Mesothelial cell of epicardium (in vitro differentiated cells): Measurements from ENCODE around the gene C19orf85. TPM values are rescaled to one million over a fixed set of nuclear protein-coding genes. Genes with fewer than 3 reads are reported as not detected.

Experiments
- DNase-seq, 2 experiments: peaks; one replicate each; pipeline ENCODE4 v3.0.0; 2021; ENCODE audit warnings: low spot score in 2 of 2; ENCODE audit not compliant: unreplicated experiment in 2 of 2
- H3K27ac Mint-ChIP-seq: 2 replicates; pipeline ENCODE4 v1.8.0; 2021; ENCODE audit warnings: mixed read lengths
- H3K27me3 Mint-ChIP-seq: 2 replicates; pipeline ENCODE4 v1.8.0; 2021; ENCODE audit warnings: low read depth, mixed read lengths
- H3K36me3 Mint-ChIP-seq: 2 replicates; pipeline ENCODE4 v1.8.0; 2021; ENCODE audit warnings: mixed read lengths
- H3K4me1 Mint-ChIP-seq: 2 replicates; pipeline ENCODE4 v1.8.0; 2021; ENCODE audit warnings: mixed read lengths
- H3K4me3 Mint-ChIP-seq: 2 replicates; pipeline ENCODE4 v1.8.0; 2021; ENCODE audit warnings: mild to moderate bottlenecking, moderate library complexity, mixed read lengths
- H3K9me3 Mint-ChIP-seq: 2 replicates; pipeline ENCODE4 v1.8.0; 2021; ENCODE audit warnings: mixed read lengths
- total RNA-seq: library from RNA; stranded (reverse); gene quantifications from 3 replicates; pipeline ENCODE4 v1.2.1, GENCODE V29; 2021
- TF ChIP-seq, protein P1 (sequence below): fragments of 200-600 bp; sonication (generic); IDR thresholded peaks from one replicate; pipeline ENCODE4 v1.5.0; 2021; ENCODE audit warnings: antibody characterized with exemption; ENCODE audit not compliant: unreplicated experiment

Gene C19orf85
- total RNA-seq, 1 donor from 2014 or later = not detected

DNA sequence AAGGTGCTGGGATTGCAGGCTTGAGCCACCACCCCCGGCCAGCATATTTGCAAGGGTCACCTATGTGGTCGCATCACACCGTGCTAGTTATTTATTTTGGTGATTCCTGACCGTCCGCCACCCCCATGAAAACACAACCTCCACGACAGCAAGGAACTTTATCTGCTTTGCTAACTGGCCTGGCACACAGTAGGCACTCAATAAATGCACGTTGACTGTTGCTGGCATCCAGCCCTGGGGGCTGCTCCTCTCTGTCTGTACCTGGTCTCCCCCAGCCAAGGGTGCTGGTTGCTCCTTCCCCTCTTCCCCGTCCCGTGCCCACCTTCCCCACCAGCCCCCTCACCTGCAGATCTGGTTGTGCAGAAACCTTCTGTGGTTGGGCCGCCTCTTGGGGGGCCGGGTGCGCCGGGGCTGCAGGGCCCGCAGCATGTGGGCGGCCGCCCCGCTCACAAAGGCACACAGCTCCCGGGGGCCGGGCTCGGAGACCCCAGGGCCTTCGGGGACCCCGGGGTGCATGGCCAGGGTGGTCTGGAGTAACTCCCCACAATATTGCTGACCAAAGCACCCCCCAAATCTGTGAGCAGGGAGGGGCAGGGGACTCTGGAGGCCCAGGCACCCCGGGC, 401 bp downstream of the C19orf85 start:
- peaks cover 28% of the 10 kb centered on the region for H3K4me1 Mint-ChIP-seq
- H3K27me3 Mint-ChIP-seq = peaks cover 46% of the 10 kb centered on the region
- no peak for DNase-seq
- H3K27ac Mint-ChIP-seq = no peak overlapping the region
- H3K36me3 Mint-ChIP-seq = no peaks in the 10 kb centered on the region
- H3K4me3 Mint-ChIP-seq = no peak overlapping the region
- no peaks in the 10 kb centered on the region for H3K9me3 Mint-ChIP-seq
- TF ChIP-seq, protein P1, sequence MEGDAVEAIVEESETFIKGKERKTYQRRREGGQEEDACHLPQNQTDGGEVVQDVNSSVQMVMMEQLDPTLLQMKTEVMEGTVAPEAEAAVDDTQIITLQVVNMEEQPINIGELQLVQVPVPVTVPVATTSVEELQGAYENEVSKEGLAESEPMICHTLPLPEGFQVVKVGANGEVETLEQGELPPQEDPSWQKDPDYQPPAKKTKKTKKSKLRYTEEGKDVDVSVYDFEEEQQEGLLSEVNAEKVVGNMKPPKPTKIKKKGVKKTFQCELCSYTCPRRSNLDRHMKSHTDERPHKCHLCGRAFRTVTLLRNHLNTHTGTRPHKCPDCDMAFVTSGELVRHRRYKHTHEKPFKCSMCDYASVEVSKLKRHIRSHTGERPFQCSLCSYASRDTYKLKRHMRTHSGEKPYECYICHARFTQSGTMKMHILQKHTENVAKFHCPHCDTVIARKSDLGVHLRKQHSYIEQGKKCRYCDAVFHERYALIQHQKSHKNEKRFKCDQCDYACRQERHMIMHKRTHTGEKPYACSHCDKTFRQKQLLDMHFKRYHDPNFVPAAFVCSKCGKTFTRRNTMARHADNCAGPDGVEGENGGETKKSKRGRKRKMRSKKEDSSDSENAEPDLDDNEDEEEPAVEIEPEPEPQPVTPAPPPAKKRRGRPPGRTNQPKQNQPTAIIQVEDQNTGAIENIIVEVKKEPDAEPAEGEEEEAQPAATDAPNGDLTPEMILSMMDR = no peak

DNA sequence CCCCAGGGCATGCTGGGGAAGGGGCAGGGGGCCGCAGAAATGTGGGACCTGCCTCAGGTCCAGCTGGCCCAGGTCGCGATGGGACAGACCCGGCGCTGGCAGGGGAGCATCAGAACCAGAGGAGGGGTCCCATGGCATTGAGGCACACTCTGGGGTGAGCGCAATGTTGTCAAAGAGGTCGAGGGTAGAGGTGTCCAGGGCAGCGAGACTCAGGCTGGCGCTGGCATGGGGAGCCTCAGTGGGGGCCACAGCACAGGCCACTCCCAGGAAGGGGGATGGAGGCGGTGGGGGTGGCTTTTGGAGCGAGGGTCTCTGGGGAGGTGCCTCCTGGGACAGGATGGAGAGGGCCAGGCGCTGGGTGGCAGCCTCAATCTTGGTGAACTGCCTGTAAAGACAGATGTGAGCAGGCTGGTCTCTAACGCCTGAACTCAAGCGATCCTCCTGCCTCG, 944 bp downstream of the C19orf85 start:
- DNase-seq = no peak
- Mint-ChIP-seq H3K9me3 (no peaks in the 10 kb centered on the region), H3K4me1 (peaks cover 29% of the 10 kb centered on the region), H3K27ac (no peak overlapping the region), H3K4me3 (no peak overlapping the region), H3K27me3 (peaks cover 46% of the 10 kb centered on the region), H3K36me3 (no peaks in the 10 kb centered on the region)
- TF ChIP-seq, protein P1 = no peak

DNA sequence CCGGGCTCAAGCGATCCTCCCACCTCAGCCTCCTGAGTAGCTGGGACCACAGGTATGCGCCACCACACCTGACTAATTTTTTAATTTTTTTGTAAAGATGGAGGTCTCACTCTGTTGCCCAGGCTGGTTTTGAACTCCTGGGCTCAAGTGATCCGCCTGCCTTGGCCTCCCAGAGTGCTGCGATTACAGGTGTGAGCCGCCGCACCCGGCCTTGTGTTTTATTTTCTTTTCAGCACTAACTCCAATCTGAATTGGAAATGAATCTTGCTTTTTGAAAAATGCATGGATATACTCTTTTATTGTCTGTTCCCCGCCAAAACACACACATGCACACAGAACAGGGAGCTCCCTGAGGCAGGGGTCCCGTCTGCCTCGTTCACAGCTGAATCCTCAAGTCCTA, 1.8 kb downstream of the C19orf85 start:
- H3K4me1 Mint-ChIP-seq = peaks cover 26% of the 10 kb centered on the region
- no peak for DNase-seq
- peaks cover 44% of the 10 kb centered on the region for H3K27me3 Mint-ChIP-seq
- H3K27ac Mint-ChIP-seq = no peak overlapping the region
- H3K9me3 Mint-ChIP-seq = no peaks in the 10 kb centered on the region
- no peaks in the 10 kb centered on the region for H3K36me3 Mint-ChIP-seq
- H3K4me3 Mint-ChIP-seq = peak overlapping the region; percentile 79
- TF ChIP-seq, protein P1 = no peak

DNA sequence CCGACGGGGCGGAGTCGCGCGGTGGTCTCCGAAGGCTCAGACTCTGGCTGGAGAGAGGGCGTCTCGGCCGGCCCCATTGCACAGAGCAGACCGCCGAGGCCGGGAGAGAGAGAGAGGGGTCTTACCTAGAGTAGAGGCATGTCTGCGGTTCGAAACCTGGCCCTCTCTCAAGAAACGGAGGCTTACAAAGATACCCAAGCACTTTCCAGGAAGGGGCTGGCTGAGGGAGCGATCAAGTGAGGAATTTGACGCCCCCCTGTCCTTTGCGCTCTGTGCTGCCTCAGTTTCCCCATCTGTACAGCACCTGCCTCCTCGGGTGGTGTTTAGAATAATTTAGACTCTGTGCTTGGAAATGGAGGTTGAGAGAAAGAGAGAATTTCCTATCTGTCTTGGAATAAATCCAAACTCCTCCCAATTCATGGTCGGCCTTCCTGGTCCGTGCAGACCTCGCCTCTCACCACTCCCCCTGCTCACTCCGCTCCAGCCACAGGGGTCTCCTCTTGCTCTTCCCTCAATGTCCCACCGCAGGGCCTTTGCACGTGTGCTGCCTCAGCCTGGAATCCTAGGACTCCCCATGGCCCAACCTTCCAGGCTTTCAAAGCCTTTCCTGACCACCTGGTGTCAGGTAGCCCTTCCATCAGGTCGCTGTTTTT, 2.5 kb downstream of the C19orf85 start:
- Mint-ChIP-seq H3K36me3 (no peaks in the 10 kb centered on the region), H3K9me3 (no peaks in the 10 kb centered on the region), H3K4me3 (peak overlapping the region; percentile 79), H3K27ac (peak overlapping the region; percentile 91), H3K27me3 (peaks cover 40% of the 10 kb centered on the region), H3K4me1 (peaks cover 26% of the 10 kb centered on the region)
- DNase-seq = no peak
- TF ChIP-seq, protein P1 = no peak

DNA sequence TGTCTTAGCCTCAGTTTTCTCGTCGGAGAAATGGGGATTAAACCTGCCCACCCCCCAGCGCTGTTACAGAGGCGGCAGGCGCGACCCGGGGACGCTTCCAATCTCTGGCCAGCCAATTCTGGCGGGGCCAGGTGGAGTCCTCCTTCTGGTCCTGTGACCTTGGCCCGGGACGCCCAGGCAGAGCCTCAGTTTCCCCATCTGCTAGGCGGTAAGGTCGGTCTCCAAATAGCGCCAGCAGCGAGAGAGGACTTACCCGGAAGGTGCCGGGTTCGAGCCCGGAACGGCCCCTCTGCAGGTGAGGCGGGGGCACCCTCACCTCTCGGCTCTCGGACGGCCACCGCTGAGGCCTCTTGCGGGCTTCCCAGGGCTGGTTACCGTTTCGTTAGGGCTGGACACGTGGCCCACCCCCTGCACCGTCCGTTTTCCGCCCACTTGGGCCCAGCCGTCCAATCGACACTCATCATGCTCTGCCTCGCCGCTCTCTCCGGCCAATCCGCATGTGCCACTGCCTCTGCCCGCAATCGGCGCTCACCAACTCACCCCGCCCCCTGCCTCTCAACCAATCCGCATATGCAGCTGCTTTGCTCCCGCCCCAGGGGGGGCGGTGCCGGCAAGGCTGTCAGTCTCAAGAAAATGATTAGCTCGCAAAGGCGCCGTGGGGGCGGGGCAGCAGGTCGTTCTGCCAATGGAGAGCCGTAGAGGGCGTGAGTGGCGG, 3.1 kb downstream of the C19orf85 start, which contains the start of gene ISOC2:
ISOC2 (minus strand) TSS at position 384 of the 715 bp plus-strand sequence. CDS start 5,156 bp downstream, outside the sequence.
- Mint-ChIP-seq H3K4me3 (peak within 1 kb of the TSS; percentile 79), H3K9me3 (no peaks in the 10 kb centered on the region), H3K36me3 (no peaks in the 10 kb centered on the region), H3K4me1 (peaks cover 26% of the 10 kb centered on the region), H3K27me3 (peaks cover 37% of the 10 kb centered on the region), H3K27ac (peak within 1 kb of the TSS; percentile 91)
- DNase-seq = peak; percentile 99 to 100
- TF ChIP-seq, protein P1 = no peak
